ENCODE results near the gene EFCAB9.

DNA sequence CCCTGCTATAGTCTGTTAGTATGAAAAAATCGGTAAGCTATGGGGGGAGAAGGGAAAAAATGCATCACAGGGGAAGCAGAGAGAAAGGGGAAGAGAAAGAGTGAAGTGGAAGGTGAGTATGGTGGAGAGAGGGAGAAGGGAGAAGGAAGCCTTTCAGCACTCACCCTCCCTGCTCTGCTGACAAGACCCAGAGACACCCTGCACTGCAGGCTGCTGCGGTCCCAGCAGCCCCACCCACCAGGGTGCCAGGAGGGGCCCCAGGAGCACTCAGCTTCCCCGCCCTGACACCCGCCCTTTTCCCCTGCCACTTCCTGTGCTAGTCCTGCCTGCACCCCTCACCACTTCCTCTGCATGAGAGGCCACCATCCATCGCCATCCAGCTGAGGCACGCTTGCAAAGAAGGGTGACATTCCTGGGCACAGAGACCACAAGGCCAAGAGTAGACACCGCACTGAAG, 18.7 kb upstream of the EFCAB9 start:
- TF ChIP-seq CTCF (IDR thresholded peaks at IDR 0.05; ENCODE audit: poor library complexity, severe bottlenecking) (no peak), RAD21 (conservative IDR thresholded peaks at IDR 0.05) (no peak), EZH2 (IDR thresholded peaks at IDR 0.05; ENCODE audit: borderline replicate concordance, insufficient read depth, low read length, poor library complexity, severe bottlenecking) (no peak), SMC3 (conservative IDR thresholded peaks at IDR 0.05; ENCODE audit: poor library complexity) (no peak), POLR2AphosphoS5 (IDR thresholded peaks at IDR 0.05) (no peak), TAF1 (IDR thresholded peaks at IDR 0.05; ENCODE audit: low read depth) (no peak), EP300 (conservative IDR thresholded peaks at IDR 0.05; ENCODE audit: poor library complexity, severe bottlenecking) (no peak), REST (IDR thresholded peaks at IDR 0.05; ENCODE audit: borderline replicate concordance) (no peak)

All from neural cell (in vitro differentiated cells).